ENCODE results near the gene ZMYND19. TPM values are rescaled to one million over a fixed set of nuclear protein-coding genes. Genes with fewer than 3 reads are reported as not detected.

ZMYND19 gene
- total and polyA plus RNA-seq, 12 donors = 5.2 to 33.5 (median 17.9) TPM

GRCh38 chr9:137606734-137607138 lies 16.4 kb upstream of the ZMYND19 start:
- Histone ChIP-seq H3K9me3 (replicated peaks in 1 of 3) (no peaks in the 10 kb centered on the region), H3K4me1 (replicated peaks in 1 of 2) (peaks cover 14 to 19% of the 10 kb centered on the region in 2 donors), H3K27ac (no peak overlapping the region), H3K36me3 (replicated peaks in 1 of 2) (no peaks in the 10 kb centered on the region), H3K27me3 (no peaks in the 10 kb centered on the region), H3K4me3 (peak overlapping the region in 1 of 4 donors; percentile 98)
- WGBS, 4 donors = 20 to 43% (median 32%) methylated on average over 2 to 13 of the region's 13 CpGs
- TF ChIP-seq POLR2A (IDR thresholded peaks at IDR 0.05) (no peak), CTCF (IDR thresholded peaks at IDR 0.05) (no peak)
- peak in 1 of 7 donors; percentile 48 for DNase-seq
- intact Hi-C loops (cut with DNase I) = no loop called here

GRCh38 chr9:137606005-137606621 lies 15.8 kb upstream of the ZMYND19 start:
- no peaks in the 10 kb centered on the region for H3K9me3 ChIP-seq (replicated peaks in 1 of 3)
- H3K4me1 ChIP-seq (replicated peaks in 1 of 2) = peaks cover 14 to 15% of the 10 kb centered on the region in 2 donors
- TF ChIP-seq CTCF (IDR thresholded peaks at IDR 0.05) = no peak
- no peaks in the 10 kb centered on the region for H3K27me3 ChIP-seq
- WGBS, 4 donors = 0 to 5% (median 2%) methylated on average over 3 to 57 of the region's 57 CpGs
- peak overlapping the region in 4 of 5 donors; percentile 68 to 93 (median 75) for H3K27ac ChIP-seq
- H3K36me3 ChIP-seq (replicated peaks in 1 of 2) = no peaks in the 10 kb centered on the region
- DNase-seq = peak in 6 of 7 donors; percentile 48 to 67 (median 56)
- H3K4me3 ChIP-seq = peak overlapping the region; percentile 40 to 98 (median 74)
- intact Hi-C loops (cut with DNase I) = no loop called here

- DNase-seq = peak; percentile 94 to 97 (median 96)
- WGBS, 4 donors = 0 to 1% (median 1%) methylated on average over 8 to 104 of the region's 111 CpGs; no CpG with 5 or more reads in 1 of the 4 donors
- no peaks in the 10 kb centered on the region for H3K27me3 ChIP-seq
- no peaks in the 10 kb centered on the region for H3K9me3 ChIP-seq (replicated peaks in 1 of 3)
- H3K4me1 ChIP-seq (replicated peaks in 1 of 2) = peaks cover 14 to 15% of the 10 kb centered on the region in 2 donors
- peak; percentile 65 to 70 for TF ChIP-seq POLR2A (IDR thresholded peaks at IDR 0.05)
- TF ChIP-seq CTCF (IDR thresholded peaks at IDR 0.05) = no peak
- H3K4me3 ChIP-seq = peak within 1 kb of the TSS; percentile 40 to 98 (median 74)
- H3K27ac ChIP-seq = peak within 1 kb of the TSS in 4 of 5 donors; percentile 68 to 93 (median 75)
- intact Hi-C loops (cut with DNase I) = no loop called here
- H3K36me3 ChIP-seq (replicated peaks in 1 of 2) = no peaks in the 10 kb centered on the region
Observed at GRCh38 chr9:137605121-137606004, 15.1 kb upstream of the ZMYND19 start, which contains the start of gene ARRDC1. Gene ARRDC1 (plus strand): TSS chr9:137605686. CDS start chr9:137605718, 32 bp downstream.

All from adrenal gland (tissue), 12 donors.